Sigmoid colon (tissue), 7 donors: ENCODE measurements around the gene SLC29A2. TPM values are rescaled to one million over a fixed set of nuclear protein-coding genes. Genes with fewer than 3 reads are reported as not detected.
"Not testable (repeated sequence)": the region's sequence is repeated elsewhere in the genome, so short reads cannot be mapped to it uniquely, and the experiment has no call there.

ENCODE experiments used
- DNase-seq: peaks from one replicate; pipeline ENCODE4 v3.0.0-alpha.2; 2019
- H3K27ac ChIP-seq, 4 donors: fragments of 200-600 bp; sonication (generic); one replicate each; pipeline ENCODE4 v1.5.1; 2016 to 2019; ENCODE audit warnings: mild to moderate bottlenecking in 1 of 4
- H3K27me3 ChIP-seq, 3 donors: fragments of 200-600 bp; sonication (generic); one replicate each; pipeline ENCODE4 v1.5.1; 2019; ENCODE audit warnings: mild to moderate bottlenecking in 1 of 3
- H3K36me3 ChIP-seq, 4 donors: fragments of 200-600 bp; sonication (generic); one replicate each; pipeline ENCODE4 v1.5.1; 2016 to 2019
- H3K4me1 ChIP-seq, 4 donors: fragments of 200-600 bp; sonication (generic); one replicate each; pipeline ENCODE4 v1.5.1; 2017 to 2019
- H3K4me3 ChIP-seq, 4 donors: fragments of 200-600 bp; sonication (generic); one replicate each; pipeline ENCODE4 v1.5.1; 2017 to 2019; ENCODE audit warnings: mild to moderate bottlenecking in 2 of 4, moderate library complexity in 1 of 4
- H3K9me3 ChIP-seq, 4 donors: fragments of 200-600 bp in 3 of 4; sonication (generic) in 3 of 4; one replicate each; pipeline versions ENCODE4 v1.5.1 to v1.6.1; 2013 to 2019
- CTCF ChIP-seq, 4 experiments: fragments of 450-650 bp in 3 of 4; fragments of 200-600 bp in 1 of 4; IDR thresholded peaks; one replicate each; pipeline ENCODE4 v1.5.1; 2016 to 2019; ENCODE audit warnings: antibody characterized with exemption in 4 of 4, mild to moderate bottlenecking in 3 of 4, moderate library complexity in 2 of 4
- EP300 ChIP-seq, 4 donors: sonication (generic); formaldehyde crosslinking; IDR thresholded peaks; one replicate each; pipeline ENCODE4 v1.6.1; 2017; ENCODE audit warnings: antibody characterized with exemption in 4 of 4
- POLR2A ChIP-seq, 2 donors: fragments of 450-650 bp; IDR thresholded peaks; one replicate each; pipeline ENCODE4 v1.6.1; 2016; ENCODE audit warnings: antibody characterized with exemption in 2 of 2, mild to moderate bottlenecking in 2 of 2, moderate library complexity in 2 of 2
- POLR2AphosphoS5 ChIP-seq, 4 donors: sonication (generic); formaldehyde crosslinking; IDR thresholded peaks; one replicate each; pipeline ENCODE4 v1.6.1; 2017; ENCODE audit warnings: antibody characterized with exemption in 4 of 4
- WGBS, 2 donors: extraction: QIAGEN DNeasy Blood & Tissue Kit; methylation state at CpG; one replicate each; pipeline ENCODE4 v1.1.7; 2013; 5-methylcytosine and 5-hydroxymethylcytosine counted together
- intact Hi-C: fragments of 100-400 bp; cut with DNase I; formaldehyde crosslinking; loops from one replicate; pipeline ENCODE4 v1.15.1; 2023
- polyA plus RNA-seq, 3 donors: library from polyadenylated mRNA; stranded (reverse); fragments of 200-250 nt; gene quantifications; one replicate each; pipeline ENCODE4 v1.2.3, GENCODE V29; 2013
- total RNA-seq, 4 donors: library from RNA; depleted of rRNA; stranded (reverse); fragments of >200 nt; gene quantifications; one replicate each; pipeline ENCODE4 v1.1.0, GENCODE V29; 2016
- donor health status: healthy with polysubstance abuse.
- donor health status: Bipolar disorder and iron deficiency.
- donor health status: healthy.

Gene SLC29A2
- total and polyA plus RNA-seq, 7 donors = 0.41 to 28.0 (median 0.99) TPM

GRCh38 chr11:66388780-66389386, 17.3 kb upstream of the SLC29A2 start:
- Histone ChIP-seq H3K4me1 (peaks cover 0 to 6% (median 4%) of the 10 kb centered on the region in 4 donors), H3K27me3 (no peaks in the 10 kb centered on the region), H3K36me3 (no peaks in the 10 kb centered on the region), H3K4me3 (no peak overlapping the region), H3K9me3 (no peaks in the 10 kb centered on the region), H3K27ac (no peak overlapping the region)
- TF ChIP-seq POLR2A (IDR thresholded peaks at IDR 0.05) (no peak), CTCF (IDR thresholded peaks at IDR 0.05) (peak; percentile 12 to 59 (median 47))
- intact Hi-C loops = loop anchor here (5.0 kb wide), 2 partner anchors 42 to 62 kb away; partner anchors contain the start of genes B4GAT1 and BRMS1
- 32 to 33% methylated on average over 8 of the region's 8 CpGs for WGBS, 2 donors
- peak; percentile 79 for DNase-seq

GRCh38 chr11:66386171-66387069, 14.9 kb upstream of the SLC29A2 start:
- Histone ChIP-seq H3K27me3 (peaks cover 0 to 5% (median 0%) of the 10 kb centered on the region in 3 donors), H3K27ac (peak overlapping the region in 1 of 4 donors; percentile 23), H3K36me3 (no peaks in the 10 kb centered on the region), H3K9me3 (no peaks in the 10 kb centered on the region), H3K4me3 (peak overlapping the region in 3 of 4 donors; percentile 8 to 30 (median 24)), H3K4me1 (peaks cover 0 to 6% (median 4%) of the 10 kb centered on the region in 4 donors)
- peak; percentile 92 for DNase-seq
- TF ChIP-seq EP300 (IDR thresholded peaks at IDR 0.05) (no peak), CTCF (IDR thresholded peaks at IDR 0.05) (peak; percentile 68 to 93 (median 76))
- intact Hi-C loops = loop anchor here (1.0 to 5.0 kb wide), 3 partner anchors 39 to 74 kb away; partner anchors contain the start of genes B4GAT1 and BRMS1
- 5 to 8% methylated on average over 20 of the region's 20 CpGs for WGBS, 2 donors

- H3K4me1 ChIP-seq, H3K4me3 ChIP-seq, H3K9me3 ChIP-seq, H3K36me3 ChIP-seq, intact Hi-C loops, H3K27ac ChIP-seq, DNase-seq: not testable (repeated sequence)
- H3K27me3 ChIP-seq = peaks cover 0 to 19% (median 0%) of the 10 kb centered on the region in 3 donors
- WGBS, 2 donors = 46 to 80% methylated on average over 13 of the region's 13 CpGs
These were observed 12.8 kb upstream of the SLC29A2 start for GRCh38 chr11:66384316-66384715.

GRCh38 chr11:66380264-66380663, 8.7 kb upstream of the SLC29A2 start:
- peaks cover 0 to 51% (median 0%) of the 10 kb centered on the region in 3 donors for H3K27me3 ChIP-seq
- WGBS, 2 donors = 22 to 27% methylated on average over 7 of the region's 7 CpGs
- H3K4me3 ChIP-seq, intact Hi-C loops, DNase-seq, H3K4me1 ChIP-seq, H3K9me3 ChIP-seq, H3K36me3 ChIP-seq, H3K27ac ChIP-seq: not testable (repeated sequence)

- H3K4me1 ChIP-seq = peaks cover 0 to 20% (median 18%) of the 10 kb centered on the region in 4 donors
- 73 to 86% methylated on average over 9 of the region's 9 CpGs for WGBS, 2 donors
- H3K36me3 ChIP-seq, H3K4me3 ChIP-seq, intact Hi-C loops, DNase-seq, H3K9me3 ChIP-seq, H3K27ac ChIP-seq: not testable (repeated sequence)
- H3K27me3 ChIP-seq = peaks cover 10 to 84% (median 39%) of the 10 kb centered on the region in 3 donors
These were observed 2.2 kb upstream of the SLC29A2 start for GRCh38 chr11:66373690-66374287.

- H3K9me3 ChIP-seq = no peaks in the 10 kb centered on the region
- H3K27ac ChIP-seq = no peak overlapping the region
- DNase-seq = no peak
- peaks cover 0 to 20% (median 18%) of the 10 kb centered on the region in 4 donors for H3K4me1 ChIP-seq
- H3K4me3 ChIP-seq = no peak overlapping the region
- intact Hi-C loops = no loop called here
- H3K36me3 ChIP-seq = no peaks in the 10 kb centered on the region
- WGBS, 2 donors = 45 to 76% methylated on average over 5 of the region's 5 CpGs
- peaks cover 10 to 79% (median 39%) of the 10 kb centered on the region in 3 donors for H3K27me3 ChIP-seq
- TF ChIP-seq POLR2AphosphoS5 (IDR thresholded peaks at IDR 0.05) (no peak), POLR2A (IDR thresholded peaks at IDR 0.05) (no peak), CTCF (IDR thresholded peaks at IDR 0.05) (no peak), EP300 (IDR thresholded peaks at IDR 0.05) (no peak)
These were observed 1.7 kb upstream of the SLC29A2 start for GRCh38 chr11:66373265-66373664.
